ENCODE results near the gene ZNF772. TPM values are rescaled to one million over a fixed set of nuclear protein-coding genes. Genes with fewer than 3 reads are reported as not detected.

The ZNF772 gene
- total and polyA plus RNA-seq, 3 donors from 2014 or later: 7.6 to 57.3 (median 39.8) TPM

GRCh38 chr19:57441979-57442752 is 35.2 kb downstream of the ZNF772 start:
- no peaks in the 10 kb centered on the region for H3K9me3 ChIP-seq
- no peak for TF ChIP-seq POLR2A (IDR thresholded peaks at IDR 0.05)
- no peak for DNase-seq
- no peak overlapping the region for H3K27ac ChIP-seq
- intact Hi-C loops (cut with DNase I; ENCODE audit: low total_unique reads): no loop called here
- WGBS, 2 donors: 84 to 96% methylated on average over 5 to 7 of the region's 7 CpGs
- H3K4me3 ChIP-seq: no peak overlapping the region
- H3K36me3 ChIP-seq (ENCODE audit: low read depth, missing control alignments): no peaks in the 10 kb centered on the region
- H3K4me1 ChIP-seq: no peaks in the 10 kb centered on the region
- H3K27me3 ChIP-seq: no peaks in the 10 kb centered on the region

- Histone ChIP-seq H3K4me1 (no peaks in the 10 kb centered on the region), H3K4me3 (no peak overlapping the region), H3K27me3 (no peaks in the 10 kb centered on the region), H3K9me3 (no peaks in the 10 kb centered on the region), H3K36me3 (ENCODE audit: low read depth, missing control alignments) (no peaks in the 10 kb centered on the region), H3K27ac (no peak overlapping the region)
- intact Hi-C loops (cut with DNase I; ENCODE audit: low total_unique reads): no loop called here
- WGBS, 2 donors: 83 to 89% methylated on average over 9 of the region's 9 CpGs
- TF ChIP-seq CTCF (IDR thresholded peaks at IDR 0.05): no peak
- no peak for TF ChIP-seq POLR2A (IDR thresholded peaks at IDR 0.05)
- no peak for DNase-seq
These were observed 38.4 kb downstream of the ZNF772 start for GRCh38 chr19:57438925-57439324.

GRCh38 chr19:57437931-57438330 is 39.4 kb downstream of the ZNF772 start:
- intact Hi-C loops (cut with DNase I; ENCODE audit: low total_unique reads): no loop called here
- no peaks in the 10 kb centered on the region for H3K4me1 ChIP-seq

GRCh38 chr19:57436417-57436816 is 40.9 kb downstream of the ZNF772 start:
- TF ChIP-seq POLR2A (IDR thresholded peaks at IDR 0.05): no peak
- TF ChIP-seq CTCF (IDR thresholded peaks at IDR 0.05): no peak
- Histone ChIP-seq H3K36me3 (ENCODE audit: low read depth, missing control alignments) (no peaks in the 10 kb centered on the region), H3K27me3 (no peaks in the 10 kb centered on the region), H3K27ac (no peak overlapping the region), H3K4me3 (no peak overlapping the region), H3K9me3 (no peaks in the 10 kb centered on the region), H3K4me1 (no peaks in the 10 kb centered on the region)
- 55 to 60% methylated on average over 1 of the region's 1 CpG for WGBS, 2 donors
- DNase-seq: no peak
- intact Hi-C loops (cut with DNase I; ENCODE audit: low total_unique reads): no loop called here

More at GRCh38 chr19:57437931-57438330, 39.4 kb downstream of the ZNF772 start:
- no peak for DNase-seq
- H3K9me3 ChIP-seq: no peaks in the 10 kb centered on the region
- no peaks in the 10 kb centered on the region for H3K27me3 ChIP-seq
- 77 to 81% methylated on average over 4 of the region's 4 CpGs for WGBS, 2 donors
- H3K36me3 ChIP-seq (ENCODE audit: low read depth, missing control alignments): no peaks in the 10 kb centered on the region
- TF ChIP-seq CTCF (IDR thresholded peaks at IDR 0.05): no peak
- no peak overlapping the region for H3K27ac ChIP-seq
- no peak overlapping the region for H3K4me3 ChIP-seq

- WGBS, 2 donors: 0 to 1% methylated on average over 35 to 60 of the region's 61 CpGs
- Histone ChIP-seq H3K4me3 (peak within 1 kb of the TSS; percentile 65 to 67), H3K27ac (peak within 1 kb of the TSS in 1 of 2 donors; percentile 51), H3K4me1 (no peaks in the 10 kb centered on the region), H3K36me3 (ENCODE audit: low read depth, missing control alignments) (no peaks in the 10 kb centered on the region), H3K9me3 (no peaks in the 10 kb centered on the region), H3K27me3 (no peaks in the 10 kb centered on the region)
- no peak for TF ChIP-seq CTCF (IDR thresholded peaks at IDR 0.05)
- no peak for TF ChIP-seq POLR2A (IDR thresholded peaks at IDR 0.05)
- intact Hi-C loops (cut with DNase I; ENCODE audit: low total_unique reads): no loop called here
- DNase-seq: peak; percentile 100
These were observed 42.0 kb downstream of the ZNF772 start, which contains the start of gene ZNF749 for GRCh38 chr19:57435062-57435978. ZNF749 (plus strand) TSS chr19:57435325; CDS start chr19:57435579, 254 bp downstream.

All from testis (tissue), 3 donors.